OCI-LY7 (cell line): ENCODE measurements around the gene TMEM204. TPM values are rescaled to one million over a fixed set of nuclear protein-coding genes. Genes with fewer than 3 reads are reported as not detected.

ENCODE experiments used
- BruUV-seq: library from RNA; stranded (reverse); fragments of 400-500 nt; replicated peaks from 2 replicates; lab custom pipeline; 2021; lab: Mats Ljungman, UMichigan
- CTCF ChIA-PET: fragments of 300-600 bp; sonication (Branson Sonifier 250); formaldehyde crosslinking; loops from one replicate; lab custom pipeline; 2022; ENCODE audit warnings: antibody characterized with exemption; ENCODE audit not compliant: unreplicated experiment; lab: Charles Lee
- POLR2A ChIA-PET: fragments of 300-600 bp; sonication (Branson Sonifier 250); formaldehyde crosslinking; loops from one replicate; lab custom pipeline; 2022; ENCODE audit warnings: antibody characterized with exemption; lab: Charles Lee
- DNase-seq: peaks from one replicate; pipeline ENCODE4 v3.0.0-alpha.2; 2015; ENCODE audit warnings: low spot score
- H2AFZ ChIP-seq: fragments of 200-600 bp; sonication (generic), shearing (Covaris generic); 2 replicates; pipeline ENCODE4 v1.6.1; 2014; ENCODE audit warnings: mild to moderate bottlenecking, antibody characterized with exemption, low read length, moderate library complexity
- H3K27ac ChIP-seq: fragments of 200-600 bp; sonication (generic); 2 replicates; pipeline ENCODE4 v1.5.1; 2014; ENCODE audit warnings: mixed run types, low read depth, mild to moderate bottlenecking, moderate library complexity, low read length, inconsistent platforms; ENCODE audit not compliant: poor library complexity, severe bottlenecking
- H3K36me3 ChIP-seq: fragments of 200-600 bp; sonication (generic); 2 replicates; pipeline ENCODE4 v1.6.1; 2014; ENCODE audit warnings: mild to moderate bottlenecking, antibody characterized with exemption, low read length, moderate library complexity, mixed read lengths; ENCODE audit not compliant: insufficient read depth
- H3K4me1 ChIP-seq: fragments of 200-600 bp; sonication (generic); 2 replicates; pipeline ENCODE4 v1.5.1; 2014; ENCODE audit warnings: mild to moderate bottlenecking, low read length; ENCODE audit not compliant: insufficient read depth, poor library complexity, severe bottlenecking
- H3K4me2 ChIP-seq: fragments of 200-600 bp; sonication (generic); 2 replicates; pipeline ENCODE4 v1.6.1; 2014; ENCODE audit warnings: mild to moderate bottlenecking, low read length
- H3K4me3 ChIP-seq: fragments of 200-600 bp; sonication (generic); 2 replicates; pipeline ENCODE4 v1.5.1; 2014; ENCODE audit warnings: mild to moderate bottlenecking, low read depth, low read length; ENCODE audit not compliant: poor library complexity, severe bottlenecking
- H3K79me2 ChIP-seq: fragments of 200-600 bp; sonication (generic); 2 replicates; pipeline ENCODE4 v1.6.1; 2016; ENCODE audit warnings: low read depth, mild to moderate bottlenecking, low read length, moderate library complexity, mixed read lengths; ENCODE audit not compliant: insufficient read depth
- H3K9me2 ChIP-seq: fragments of 200-600 bp; sonication (generic); 2 replicates; pipeline ENCODE4 v1.6.1; 2016; ENCODE audit warnings: mild to moderate bottlenecking, low read length, mixed read lengths; ENCODE audit not compliant: insufficient read depth
- H3K9me3 ChIP-seq: fragments of 200-600 bp; sonication (generic); 2 replicates; pipeline ENCODE4 v1.6.1; 2014; ENCODE audit warnings: mild to moderate bottlenecking, mixed run types, low read length, mixed read lengths
- H4K20me1 ChIP-seq: fragments of 200-600 bp; sonication (generic); 2 replicates; pipeline ENCODE4 v1.6.1; 2014; ENCODE audit warnings: mild to moderate bottlenecking, antibody characterized with exemption, low read length, moderate library complexity, mixed read lengths; ENCODE audit not compliant: insufficient read depth
- CTCF ChIP-seq: fragments of 200-600 bp; sonication (generic); conservative IDR thresholded peaks from 2 replicates; pipeline ENCODE4 v1.5.1; 2014; ENCODE audit warnings: mild to moderate bottlenecking, antibody characterized with exemption, low read length, moderate library complexity, mixed read lengths
- EZH2phosphoT487 ChIP-seq: fragments of 200-600 bp; sonication (generic); IDR thresholded peaks from 2 replicates; pipeline ENCODE4 v1.6.1; 2018; ENCODE audit warnings: low read depth, borderline replicate concordance, mild to moderate bottlenecking, mixed run types, antibody characterized with exemption, low read length, moderate library complexity, mixed read lengths
- intact Hi-C: fragments of 100-400 bp; cut with micrococcal nuclease; formaldehyde crosslinking; loops from one replicate; pipeline ENCODE4 v1.10.0; 2022; ENCODE audit not compliant: unreplicated experiment
- total RNA-seq, 2 experiments: library from RNA; depleted of rRNA in 1 of 2; stranded (reverse); fragments of >200 nt in 1 of 2; shearing (Covaris generic) in 1 of 2; gene quantifications; 2 replicates each; pipeline ENCODE4 v1.2.3, GENCODE V29; 2014 to 2022

The TMEM204 gene
- total RNA-seq, 2 experiments from 2014 or later, result not detected

- intact Hi-C loops, result no loop called here
These were observed 28.2 kb upstream of the TMEM204 start for GRCh38 chr16:1505073-1505844.

GRCh38 chr16:1505912-1506311, 27.6 kb upstream of the TMEM204 start:
- Histone ChIP-seq H3K9me3 (no peaks in the 10 kb centered on the region), H3K4me1 (no peaks in the 10 kb centered on the region), H3K36me3 (peaks cover 37% of the 10 kb centered on the region), H3K79me2 (no peaks in the 10 kb centered on the region), H2AFZ (no peak overlapping the region), H4K20me1 (no peaks in the 10 kb centered on the region), H3K4me2 (no peak overlapping the region), H3K27ac (no peak overlapping the region), H3K4me3 (no peak overlapping the region), H3K9me2 (no peaks in the 10 kb centered on the region)
- TF ChIP-seq CTCF (no peak), EZH2phosphoT487 (no peak)
- no peak for DNase-seq
- intact Hi-C loops, result no loop called here
- no TSS peak for BruUV-seq
- ChIA-PET POLR2A (no interaction called here), CTCF (no interaction called here)

More at GRCh38 chr16:1505073-1505844, 28.2 kb upstream of the TMEM204 start:
- no peak for DNase-seq
- Histone ChIP-seq H2AFZ (no peak overlapping the region), H3K4me2 (no peak overlapping the region), H3K79me2 (no peaks in the 10 kb centered on the region), H3K27ac (no peak overlapping the region), H3K9me3 (no peaks in the 10 kb centered on the region), H4K20me1 (no peaks in the 10 kb centered on the region), H3K36me3 (peaks cover 41% of the 10 kb centered on the region), H3K9me2 (no peaks in the 10 kb centered on the region), H3K4me3 (no peak overlapping the region), H3K4me1 (no peaks in the 10 kb centered on the region)
- TF ChIP-seq EZH2phosphoT487 (no peak), CTCF (no peak)
- ChIA-PET CTCF (interaction anchor here (0.6 kb wide), 1 partner anchor 215 kb away, joined by 9 read pairs; no protein-coding TSS in a partner anchor), POLR2A (interaction anchor here (0.7 kb wide), 1 partner anchor 100 kb away, joined by 4 read pairs; no protein-coding TSS in a partner anchor)
- BruUV-seq, result no TSS peak
